ENCODE measurements around the gene TMEM45A. TPM values are rescaled to one million over a fixed set of nuclear protein-coding genes. Genes with fewer than 3 reads are reported as not detected.
"Not testable (repeated sequence)": the region's sequence is repeated elsewhere in the genome, so short reads cannot be mapped to it uniquely, and the experiment has no call there.

The TMEM45A gene, protein sequence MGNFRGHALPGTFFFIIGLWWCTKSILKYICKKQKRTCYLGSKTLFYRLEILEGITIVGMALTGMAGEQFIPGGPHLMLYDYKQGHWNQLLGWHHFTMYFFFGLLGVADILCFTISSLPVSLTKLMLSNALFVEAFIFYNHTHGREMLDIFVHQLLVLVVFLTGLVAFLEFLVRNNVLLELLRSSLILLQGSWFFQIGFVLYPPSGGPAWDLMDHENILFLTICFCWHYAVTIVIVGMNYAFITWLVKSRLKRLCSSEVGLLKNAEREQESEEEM
- total RNA-seq (1 to 10 TPM; 1.8 to 6.6 (median 3.1) TPM), polyA plus RNA-seq (10 to 100 TPM in 1 of 2 donors, 1 to 10 TPM in 1; 1.9 to 11.2 TPM)
- long read RNA-seq, donor 1, result 0 reads
- long read RNA-seq, donor 2, partial matches to known transcripts, result 0 of 11 reads
- long read RNA-seq, donor 2, other reads (novel, unspliced or antisense), result 7 of 11 reads
- long read RNA-seq, donor 3, partial matches to known transcripts, result 1 of 5 reads
- long read RNA-seq, donor 3, other reads (novel, unspliced or antisense), result 2 of 5 reads

DNA sequence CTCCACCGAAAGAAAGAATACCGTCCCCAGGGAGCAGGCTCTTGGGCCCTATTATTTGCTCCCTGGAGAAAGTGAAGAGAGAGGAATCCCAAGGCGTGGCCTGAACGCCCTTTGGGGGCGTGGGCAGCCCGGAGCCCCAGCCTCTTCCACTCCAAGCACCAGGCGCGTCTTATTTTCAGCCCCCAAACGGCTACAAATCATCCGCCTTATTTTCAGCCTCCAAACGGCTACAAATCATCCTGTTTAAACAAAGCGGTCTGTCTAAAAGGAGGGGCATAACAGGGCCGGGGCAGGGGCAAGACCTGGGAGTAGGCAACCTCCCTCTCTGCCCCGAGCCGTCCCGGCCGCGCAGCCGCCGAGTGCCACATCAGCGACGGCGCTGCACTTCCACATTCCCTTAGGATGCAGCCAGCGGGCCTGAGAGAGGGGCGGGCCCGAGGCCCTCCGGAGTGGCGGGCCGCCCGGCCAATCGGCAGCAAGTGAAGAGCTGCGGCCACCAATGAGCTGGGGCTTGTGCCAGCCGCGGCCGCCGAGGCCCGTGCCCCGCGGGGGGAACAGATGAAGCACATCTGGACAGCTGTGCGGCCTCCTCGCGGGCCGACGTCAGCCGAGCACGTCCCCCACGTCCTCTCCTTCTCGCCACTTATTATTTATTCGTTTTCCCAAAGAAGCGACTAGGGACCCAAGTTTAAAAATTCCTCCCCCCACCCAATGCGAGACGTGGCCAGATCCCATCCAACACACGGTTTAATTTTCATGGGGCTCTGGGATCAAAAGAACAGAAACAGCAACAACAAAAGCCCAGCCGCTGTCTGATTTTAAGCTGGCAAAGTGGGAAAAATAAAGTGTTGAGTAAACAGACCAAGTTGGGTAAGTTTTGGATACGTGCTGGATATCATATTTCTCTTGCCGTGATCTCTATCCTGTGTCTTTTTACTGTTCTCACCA, at the start of gene TMEM45A:
TSS of gene TMEM45A (plus strand) at position 561 of the 948 bp plus-strand sequence. CDS start 62,593 bp downstream, outside the sequence.
- ATAC-seq, result peak; percentile 100
- intact Hi-C loops (cut with DNase I), result loop anchor here in 4 of 10 donors (5.0 to 10.0 kb wide), 2 partner anchors 90 to 212 kb away; partner anchors contain the start of genes LNP1 (in 2 of the 4), TFG (in 2 of the 4) and TOMM70 (in 2 of the 4)
- Histone ChIP-seq H3K4me3 (peak within 1 kb of the TSS; percentile 27 to 70 (median 61)), H3K27ac (peak within 1 kb of the TSS in 11 of 12 donors; percentile 16 to 81 (median 64)), H3K36me3 (no peaks in the 10 kb centered on the region), H3K9me3 (no peaks in the 10 kb centered on the region), H3K4me1 (peaks cover 0 to 16% (median 0%) of the 10 kb centered on the region in 12 donors), H3K27me3 (no peaks in the 10 kb centered on the region)
- DNase-seq, result peak; percentile 94 to 98 (median 95)
- WGBS, 4 donors, result 0 to 1% (median 1%) methylated on average over 45 to 56 of the region's 56 CpGs
- peak in 1 of 2 donors; percentile 73 for TF ChIP-seq POLR2A (IDR thresholded peaks at IDR 0.05)
- TF ChIP-seq, protein P1, sequence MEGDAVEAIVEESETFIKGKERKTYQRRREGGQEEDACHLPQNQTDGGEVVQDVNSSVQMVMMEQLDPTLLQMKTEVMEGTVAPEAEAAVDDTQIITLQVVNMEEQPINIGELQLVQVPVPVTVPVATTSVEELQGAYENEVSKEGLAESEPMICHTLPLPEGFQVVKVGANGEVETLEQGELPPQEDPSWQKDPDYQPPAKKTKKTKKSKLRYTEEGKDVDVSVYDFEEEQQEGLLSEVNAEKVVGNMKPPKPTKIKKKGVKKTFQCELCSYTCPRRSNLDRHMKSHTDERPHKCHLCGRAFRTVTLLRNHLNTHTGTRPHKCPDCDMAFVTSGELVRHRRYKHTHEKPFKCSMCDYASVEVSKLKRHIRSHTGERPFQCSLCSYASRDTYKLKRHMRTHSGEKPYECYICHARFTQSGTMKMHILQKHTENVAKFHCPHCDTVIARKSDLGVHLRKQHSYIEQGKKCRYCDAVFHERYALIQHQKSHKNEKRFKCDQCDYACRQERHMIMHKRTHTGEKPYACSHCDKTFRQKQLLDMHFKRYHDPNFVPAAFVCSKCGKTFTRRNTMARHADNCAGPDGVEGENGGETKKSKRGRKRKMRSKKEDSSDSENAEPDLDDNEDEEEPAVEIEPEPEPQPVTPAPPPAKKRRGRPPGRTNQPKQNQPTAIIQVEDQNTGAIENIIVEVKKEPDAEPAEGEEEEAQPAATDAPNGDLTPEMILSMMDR (IDR thresholded peaks at IDR 0.05), result no peak

DNA sequence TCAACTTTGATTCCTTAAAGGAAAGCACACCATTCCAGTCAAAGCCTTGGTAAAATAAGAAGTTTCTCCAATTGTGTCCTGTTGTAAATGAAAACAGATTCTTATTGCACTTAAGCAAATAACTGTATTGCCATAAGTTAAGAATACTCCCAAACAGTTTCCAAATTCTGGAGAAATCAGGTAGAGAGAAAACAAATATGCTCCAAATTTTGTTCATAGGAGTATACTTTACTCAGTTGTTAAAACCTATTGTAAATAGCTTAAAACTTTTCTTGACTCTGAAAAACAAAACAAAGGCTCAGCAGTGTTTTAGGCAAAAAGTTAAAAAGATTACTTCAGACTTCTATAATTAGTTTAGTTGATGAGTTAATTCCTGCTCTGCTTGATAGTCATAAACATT, 48.7 kb upstream of the TMEM45A start:
- ATAC-seq, result no peak
- no peak overlapping the region for H3K4me3 ChIP-seq
- TF ChIP-seq POLR2A (IDR thresholded peaks at IDR 0.05), result no peak
- TF ChIP-seq, protein P1 (IDR thresholded peaks at IDR 0.05), result no peak
- no peaks in the 10 kb centered on the region for H3K36me3 ChIP-seq
- H3K4me1 ChIP-seq, result peaks cover 0 to 2% (median 0%) of the 10 kb centered on the region in 12 donors
- DNase-seq, result no peak
- intact Hi-C loops (cut with DNase I), result no loop called here
- no peak overlapping the region for H3K27ac ChIP-seq
- peaks cover 0 to 7% (median 0%) of the 10 kb centered on the region in 12 donors for H3K9me3 ChIP-seq
- H3K27me3 ChIP-seq, result no peaks in the 10 kb centered on the region

DNA sequence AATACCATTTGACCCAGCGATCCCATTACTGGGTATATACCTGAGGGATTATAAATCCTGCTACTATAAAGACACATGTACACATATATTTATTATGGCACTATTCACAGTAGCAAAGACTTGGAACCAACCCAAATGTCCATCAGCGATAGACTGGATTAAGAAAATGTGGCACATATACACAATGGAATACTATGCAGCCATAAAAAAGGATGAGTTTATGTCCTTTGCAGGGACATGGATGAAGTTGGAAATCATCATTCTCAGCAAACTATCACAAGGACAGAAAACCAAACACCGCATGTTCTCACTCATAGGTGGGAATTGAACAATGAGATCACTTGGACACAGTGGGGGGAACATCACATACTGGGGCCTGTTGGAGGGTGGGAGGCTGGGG, 45.4 kb upstream of the TMEM45A start:
- 96 to 99% (median 98%) methylated on average over 3 of the region's 3 CpGs for WGBS, 4 donors
- H3K36me3 ChIP-seq; H3K9me3 ChIP-seq; H3K4me3 ChIP-seq; H3K4me1 ChIP-seq; H3K27me3 ChIP-seq; intact Hi-C loops (cut with DNase I); ATAC-seq; DNase-seq; H3K27ac ChIP-seq: not testable (repeated sequence)

DNA sequence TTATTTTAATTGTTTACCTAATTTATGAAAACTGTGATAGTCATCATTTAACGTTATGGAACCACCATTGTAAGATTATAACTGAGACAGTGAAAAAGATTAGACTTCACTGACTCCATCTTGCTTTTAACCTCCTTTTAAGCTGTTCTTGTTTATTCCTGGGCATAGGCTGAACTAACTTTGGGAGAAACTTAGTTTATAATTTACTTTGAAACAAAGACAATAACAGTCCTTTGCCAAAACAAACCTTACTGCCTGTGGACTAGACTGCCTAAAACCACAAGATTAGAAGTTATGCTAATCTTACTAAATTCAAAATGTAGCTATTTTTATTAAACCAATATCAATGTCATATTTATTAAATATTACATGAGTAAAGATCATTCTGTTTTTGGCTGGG, 44.3 kb upstream of the TMEM45A start:
- peaks cover 0 to 7% (median 0%) of the 10 kb centered on the region in 12 donors for H3K9me3 ChIP-seq
- TF ChIP-seq POLR2A (IDR thresholded peaks at IDR 0.05), result no peak
- TF ChIP-seq, protein P1 (IDR thresholded peaks at IDR 0.05), result no peak
- no peak for DNase-seq
- no peaks in the 10 kb centered on the region for H3K27me3 ChIP-seq
- H3K36me3 ChIP-seq, result peaks cover 0 to 4% (median 0%) of the 10 kb centered on the region in 9 donors
- no peak overlapping the region for H3K27ac ChIP-seq
- no peaks in the 10 kb centered on the region for H3K4me1 ChIP-seq
- no peak for ATAC-seq
- WGBS, 4 donors, result 82 to 94% (median 93%) methylated on average over 1 of the region's 1 CpG
- intact Hi-C loops (cut with DNase I), result no loop called here
- H3K4me3 ChIP-seq, result no peak overlapping the region

All from heart left ventricle (tissue), 16 donors.